ENCODE data around the gene GART. TPM values are rescaled to one million over a fixed set of nuclear protein-coding genes. Genes with fewer than 3 reads are reported as not detected.

Gene GART
- total and polyA plus RNA-seq, 4 experiments from 2014 or later, result 56.1 to 85.1 (median 66.6) TPM

- Mint-ChIP-seq H3K4me3 (no peak overlapping the region), H3K27me3 (no peaks in the 10 kb centered on the region), H3K36me3 (peaks cover 26 to 63% of the 10 kb centered on the region in 2 donors), H3K9me3 (no peaks in the 10 kb centered on the region), H3K27ac (peak overlapping the region in 1 of 7 donors; percentile 27), H3K4me1 (peaks cover 21 to 55% (median 31%) of the 10 kb centered on the region in 4 donors)
- Histone ChIP-seq H3K36me3 (ENCODE audit: insufficient read depth, low read length) (peaks cover 47% of the 10 kb centered on the region), H3K27me3 (ENCODE audit: insufficient read depth, low read length) (no peaks in the 10 kb centered on the region), H3K27ac (ENCODE audit: low read depth, low read length) (no peak overlapping the region), H3K9me3 (ENCODE audit: control insufficient read depth in 1 of 2, low read length in 2 of 2) (no peaks in the 10 kb centered on the region), H3K4me3 (ENCODE audit: low read length in 2 of 2) (no peak overlapping the region), H3K4me1 (ENCODE audit: insufficient read depth, low read length) (peaks cover 36% of the 10 kb centered on the region)
- intact Hi-C loops (cut with micrococcal nuclease), result no loop called here
- DNase-seq, result no peak
- POLR2A ChIA-PET (ENCODE audit: partially characterized antibody), result interaction anchor here (1.0 to 3.2 kb wide), 3 partner anchors 22 to 242 kb away, joined by 3 to 12 read pairs (median 3); partner anchors contain the start of genes DONSON and IFNAR1
- CTCF ChIA-PET (ENCODE audit: partially characterized antibody), result interaction anchor here (2.5 kb wide), 1 partner anchor 39 kb away, joined by 13 read pairs; no protein-coding TSS in a partner anchor
Observed at GRCh38 chr21:33566514-33566913, 24.6 kb upstream of the GART start.

- Mint-ChIP-seq H3K27ac (peak overlapping the region in 1 of 7 donors; percentile 41), H3K27me3 (no peaks in the 10 kb centered on the region), H3K36me3 (peaks cover 46 to 73% of the 10 kb centered on the region in 2 donors), H3K9me3 (no peaks in the 10 kb centered on the region), H3K4me1 (peaks cover 29 to 73% (median 47%) of the 10 kb centered on the region in 4 donors), H3K4me3 (peak overlapping the region in 1 of 8 donors; percentile 36)
- H3K4me3 ChIP-seq (ENCODE audit: low read length in 2 of 2), result no peak overlapping the region
- H3K27ac ChIP-seq (ENCODE audit: low read depth, low read length), result no peak overlapping the region
- no peaks in the 10 kb centered on the region for H3K9me3 ChIP-seq (ENCODE audit: control insufficient read depth in 1 of 2, low read length in 2 of 2)
- peaks cover 52% of the 10 kb centered on the region for H3K36me3 ChIP-seq (ENCODE audit: insufficient read depth, low read length)
- DNase-seq, result no peak
- H3K27me3 ChIP-seq (ENCODE audit: insufficient read depth, low read length), result no peaks in the 10 kb centered on the region
- H3K4me1 ChIP-seq (ENCODE audit: insufficient read depth, low read length), result peaks cover 43% of the 10 kb centered on the region
- ChIA-PET POLR2A (ENCODE audit: partially characterized antibody) (interaction anchor here (0.7 kb wide), 1 partner anchor 28 kb away, joined by 3 read pairs; no protein-coding TSS in a partner anchor), CTCF (ENCODE audit: partially characterized antibody) (interaction anchor here (1.7 to 1.8 kb wide), 2 partner anchors 43 to 45 kb away, joined by 3 to 4 read pairs; no protein-coding TSS in a partner anchor)
- intact Hi-C loops (cut with micrococcal nuclease), result no loop called here
Observed at GRCh38 chr21:33562389-33562788, 20.5 kb upstream of the GART start.

- Mint-ChIP-seq H3K36me3 (peaks cover 56 to 77% of the 10 kb centered on the region in 2 donors), H3K27ac (peak overlapping the region in 4 of 7 donors; percentile 10 to 59 (median 22)), H3K9me3 (no peaks in the 10 kb centered on the region), H3K4me3 (peak overlapping the region in 1 of 8 donors; percentile 5), H3K4me1 (peaks cover 33 to 78% (median 54%) of the 10 kb centered on the region in 4 donors), H3K27me3 (no peaks in the 10 kb centered on the region)
- Histone ChIP-seq H3K4me3 (ENCODE audit: low read length in 2 of 2) (no peak overlapping the region), H3K27me3 (ENCODE audit: insufficient read depth, low read length) (no peaks in the 10 kb centered on the region), H3K4me1 (ENCODE audit: insufficient read depth, low read length) (peaks cover 38% of the 10 kb centered on the region), H3K27ac (ENCODE audit: low read depth, low read length) (no peak overlapping the region), H3K9me3 (ENCODE audit: control insufficient read depth in 1 of 2, low read length in 2 of 2) (no peaks in the 10 kb centered on the region), H3K36me3 (ENCODE audit: insufficient read depth, low read length) (peaks cover 55% of the 10 kb centered on the region)
- DNase-seq, result no peak
- intact Hi-C loops (cut with micrococcal nuclease), result no loop called here
- CTCF ChIA-PET (ENCODE audit: partially characterized antibody), result interaction anchor here (1.7 to 1.8 kb wide), 2 partner anchors 44 to 46 kb away, joined by 3 to 4 read pairs; no protein-coding TSS in a partner anchor
- POLR2A ChIA-PET (ENCODE audit: partially characterized antibody), result interaction anchor here (1.0 kb wide), 1 partner anchor 19 kb away, joined by 6 read pairs; the partner anchor contains the start of genes GART and SON
Observed at GRCh38 chr21:33561373-33561772, 19.5 kb upstream of the GART start.

- H3K4me3 ChIP-seq (ENCODE audit: low read length in 2 of 2), result no peak overlapping the region
- H3K4me1 ChIP-seq (ENCODE audit: insufficient read depth, low read length), result peaks cover 41% of the 10 kb centered on the region
- no peak overlapping the region for H3K27ac ChIP-seq (ENCODE audit: low read depth, low read length)
- peak overlapping the region in 4 of 7 donors; percentile 15 to 59 (median 27) for H3K27ac Mint-ChIP-seq
- no peak for DNase-seq
- peaks cover 55% of the 10 kb centered on the region for H3K36me3 ChIP-seq (ENCODE audit: insufficient read depth, low read length)
- no peaks in the 10 kb centered on the region for H3K27me3 ChIP-seq (ENCODE audit: insufficient read depth, low read length)
- no peaks in the 10 kb centered on the region for H3K9me3 ChIP-seq (ENCODE audit: control insufficient read depth in 1 of 2, low read length in 2 of 2)
- intact Hi-C loops (cut with micrococcal nuclease), result no loop called here
- no peaks in the 10 kb centered on the region for H3K9me3 Mint-ChIP-seq
- ChIA-PET POLR2A (ENCODE audit: partially characterized antibody) (interaction anchor here (1.0 kb wide), 1 partner anchor 18 kb away, joined by 6 read pairs; the partner anchor contains the start of genes GART and SON), CTCF (ENCODE audit: partially characterized antibody) (interaction anchor here (1.8 kb wide), 1 partner anchor 45 kb away, joined by 4 read pairs; no protein-coding TSS in a partner anchor)
- H3K36me3 Mint-ChIP-seq, result peaks cover 60 to 81% of the 10 kb centered on the region in 2 donors
- no peaks in the 10 kb centered on the region for H3K27me3 Mint-ChIP-seq
- H3K4me3 Mint-ChIP-seq, result peak overlapping the region in 1 of 8 donors; percentile 5
- peaks cover 35 to 82% (median 56%) of the 10 kb centered on the region in 4 donors for H3K4me1 Mint-ChIP-seq
Observed at GRCh38 chr21:33560965-33561364, 19.0 kb upstream of the GART start.

- H3K36me3 Mint-ChIP-seq, result peaks cover 66 to 84% of the 10 kb centered on the region in 2 donors
- no peaks in the 10 kb centered on the region for H3K27me3 Mint-ChIP-seq
- Histone ChIP-seq H3K27me3 (ENCODE audit: insufficient read depth, low read length) (no peaks in the 10 kb centered on the region), H3K4me1 (ENCODE audit: insufficient read depth, low read length) (peaks cover 45% of the 10 kb centered on the region), H3K27ac (ENCODE audit: low read depth, low read length) (no peak overlapping the region), H3K9me3 (ENCODE audit: control insufficient read depth in 1 of 2, low read length in 2 of 2) (no peaks in the 10 kb centered on the region), H3K36me3 (ENCODE audit: insufficient read depth, low read length) (peaks cover 64% of the 10 kb centered on the region), H3K4me3 (ENCODE audit: low read length in 2 of 2) (no peak overlapping the region)
- no peak overlapping the region for H3K4me3 Mint-ChIP-seq
- intact Hi-C loops (cut with micrococcal nuclease), result loop anchor here (2.0 kb wide), 1 partner anchor 15 kb away; no protein-coding TSS in a partner anchor
- POLR2A ChIA-PET (ENCODE audit: partially characterized antibody), result interaction anchor here (0.8 to 6.1 kb wide), 2 partner anchors 9 to 16 kb away, joined by 3 to 48 read pairs; partner anchors contain the start of genes GART and SON
- H3K9me3 Mint-ChIP-seq, result no peaks in the 10 kb centered on the region
- no peak for DNase-seq
- peak overlapping the region in 1 of 7 donors; percentile 41 for H3K27ac Mint-ChIP-seq
- H3K4me1 Mint-ChIP-seq, result peaks cover 40 to 80% (median 57%) of the 10 kb centered on the region in 4 donors
- CTCF ChIA-PET (ENCODE audit: partially characterized antibody), result interaction anchor here (1.2 kb wide), 1 partner anchor 47 kb away, joined by 8 read pairs; no protein-coding TSS in a partner anchor
Observed at GRCh38 chr21:33559813-33560212, 17.9 kb upstream of the GART start.

- Mint-ChIP-seq H3K9me3 (no peaks in the 10 kb centered on the region), H3K36me3 (peaks cover 75 to 87% of the 10 kb centered on the region in 2 donors), H3K27me3 (no peaks in the 10 kb centered on the region), H3K4me1 (peaks cover 49 to 89% (median 63%) of the 10 kb centered on the region in 4 donors), H3K4me3 (peak overlapping the region in 2 of 8 donors; percentile 5 to 13), H3K27ac (peak overlapping the region in 2 of 7 donors; percentile 55 to 75)
- intact Hi-C loops (cut with micrococcal nuclease), result loop anchor here (2.0 kb wide), 1 partner anchor 14 kb away; no protein-coding TSS in a partner anchor
- ChIA-PET CTCF (ENCODE audit: partially characterized antibody) (interaction anchor here (1.2 kb wide), 1 partner anchor 48 kb away, joined by 8 read pairs; no protein-coding TSS in a partner anchor), POLR2A (ENCODE audit: partially characterized antibody) (interaction anchor here (1.6 to 6.1 kb wide), 2 partner anchors 16 to 24 kb away, joined by 3 to 48 read pairs; partner anchors contain the start of genes GART and SON)
- no peaks in the 10 kb centered on the region for H3K27me3 ChIP-seq (ENCODE audit: insufficient read depth, low read length)
- no peaks in the 10 kb centered on the region for H3K9me3 ChIP-seq (ENCODE audit: control insufficient read depth in 1 of 2, low read length in 2 of 2)
- no peak overlapping the region for H3K27ac ChIP-seq (ENCODE audit: low read depth, low read length)
- H3K36me3 ChIP-seq (ENCODE audit: insufficient read depth, low read length), result peaks cover 73% of the 10 kb centered on the region
- H3K4me3 ChIP-seq (ENCODE audit: low read length in 2 of 2), result no peak overlapping the region
- DNase-seq, result no peak
- peaks cover 53% of the 10 kb centered on the region for H3K4me1 ChIP-seq (ENCODE audit: insufficient read depth, low read length)
Observed at GRCh38 chr21:33558777-33559421, 17.0 kb upstream of the GART start.

All from CD4-positive, alpha-beta memory T cell (primary cell).